ENCODE measurements around the gene SPOCK1.

The SPOCK1 gene

GRCh38 chr5:137478043-137478442, 21.1 kb downstream of the SPOCK1 start:
- no peak overlapping the region for H3K27ac ChIP-seq (ENCODE audit: low read depth, low read length)
- H3K9ac ChIP-seq (ENCODE audit: low read length in 5 of 5) = no peak overlapping the region
- no peaks in the 10 kb centered on the region for H3K4me1 ChIP-seq (ENCODE audit: control insufficient read depth in 5 of 5, insufficient read depth in 5 of 5, low read length in 5 of 5)
- H3K27me3 ChIP-seq (ENCODE audit: control insufficient read depth in 5 of 5, insufficient read depth in 4 of 5, low read length in 5 of 5) = no peaks in the 10 kb centered on the region
- no peaks in the 10 kb centered on the region for H3K9me3 ChIP-seq (ENCODE audit: control insufficient read depth in 5 of 5, low read length in 5 of 5)
- H3K4me3 ChIP-seq (ENCODE audit: low read depth in 1 of 5, low read length in 5 of 5) = no peak overlapping the region
- no peaks in the 10 kb centered on the region for H3K36me3 ChIP-seq (ENCODE audit: control insufficient read depth in 5 of 5, insufficient read depth in 5 of 5, low read length in 5 of 5)

GRCh38 chr5:137470921-137471220, 28.3 kb downstream of the SPOCK1 start:
- H3K27me3 ChIP-seq (ENCODE audit: control insufficient read depth in 5 of 5, insufficient read depth in 4 of 5, low read length in 5 of 5) = no peaks in the 10 kb centered on the region
- H3K36me3 ChIP-seq (ENCODE audit: control insufficient read depth in 5 of 5, insufficient read depth in 5 of 5, low read length in 5 of 5) = no peaks in the 10 kb centered on the region
- no peaks in the 10 kb centered on the region for H3K4me1 ChIP-seq (ENCODE audit: control insufficient read depth in 5 of 5, insufficient read depth in 5 of 5, low read length in 5 of 5)
- no peaks in the 10 kb centered on the region for H3K9me3 ChIP-seq (ENCODE audit: control insufficient read depth in 5 of 5, low read length in 5 of 5)
- H3K9ac ChIP-seq (ENCODE audit: low read length in 5 of 5) = no peak overlapping the region
- H3K4me3 ChIP-seq (ENCODE audit: low read depth in 1 of 5, low read length in 5 of 5) = no peak overlapping the region
- H3K27ac ChIP-seq (ENCODE audit: low read depth, low read length) = no peak overlapping the region

GRCh38 chr5:137470111-137470920, 28.8 kb downstream of the SPOCK1 start:
- Histone ChIP-seq H3K36me3 (ENCODE audit: control insufficient read depth in 5 of 5, insufficient read depth in 5 of 5, low read length in 5 of 5) (no peaks in the 10 kb centered on the region), H3K27me3 (ENCODE audit: control insufficient read depth in 5 of 5, insufficient read depth in 4 of 5, low read length in 5 of 5) (no peaks in the 10 kb centered on the region), H3K9ac (ENCODE audit: low read length in 5 of 5) (no peak overlapping the region), H3K4me1 (ENCODE audit: control insufficient read depth in 5 of 5, insufficient read depth in 5 of 5, low read length in 5 of 5) (no peaks in the 10 kb centered on the region), H3K27ac (ENCODE audit: low read depth, low read length) (no peak overlapping the region), H3K9me3 (ENCODE audit: control insufficient read depth in 5 of 5, low read length in 5 of 5) (no peaks in the 10 kb centered on the region), H3K4me3 (ENCODE audit: low read depth in 1 of 5, low read length in 5 of 5) (no peak overlapping the region)

GRCh38 chr5:137466889-137467288, 32.2 kb downstream of the SPOCK1 start:
- no peak overlapping the region for H3K4me3 ChIP-seq (ENCODE audit: low read depth in 1 of 5, low read length in 5 of 5)
- H3K9ac ChIP-seq (ENCODE audit: low read length in 5 of 5) = no peak overlapping the region
- no peaks in the 10 kb centered on the region for H3K27me3 ChIP-seq (ENCODE audit: control insufficient read depth in 5 of 5, insufficient read depth in 4 of 5, low read length in 5 of 5)
- no peaks in the 10 kb centered on the region for H3K4me1 ChIP-seq (ENCODE audit: control insufficient read depth in 5 of 5, insufficient read depth in 5 of 5, low read length in 5 of 5)
- no peaks in the 10 kb centered on the region for H3K9me3 ChIP-seq (ENCODE audit: control insufficient read depth in 5 of 5, low read length in 5 of 5)
- no peaks in the 10 kb centered on the region for H3K36me3 ChIP-seq (ENCODE audit: control insufficient read depth in 5 of 5, insufficient read depth in 5 of 5, low read length in 5 of 5)
- H3K27ac ChIP-seq (ENCODE audit: low read depth, low read length) = no peak overlapping the region

GRCh38 chr5:137465930-137466329, 33.2 kb downstream of the SPOCK1 start:
- no peaks in the 10 kb centered on the region for H3K27me3 ChIP-seq (ENCODE audit: control insufficient read depth in 5 of 5, insufficient read depth in 4 of 5, low read length in 5 of 5)
- no peaks in the 10 kb centered on the region for H3K4me1 ChIP-seq (ENCODE audit: control insufficient read depth in 5 of 5, insufficient read depth in 5 of 5, low read length in 5 of 5)
- H3K9me3 ChIP-seq (ENCODE audit: control insufficient read depth in 5 of 5, low read length in 5 of 5) = no peaks in the 10 kb centered on the region
- H3K27ac ChIP-seq (ENCODE audit: low read depth, low read length) = no peak overlapping the region
- no peak overlapping the region for H3K9ac ChIP-seq (ENCODE audit: low read length in 5 of 5)
- no peak overlapping the region for H3K4me3 ChIP-seq (ENCODE audit: low read depth in 1 of 5, low read length in 5 of 5)
- H3K36me3 ChIP-seq (ENCODE audit: control insufficient read depth in 5 of 5, insufficient read depth in 5 of 5, low read length in 5 of 5) = no peaks in the 10 kb centered on the region

GRCh38 chr5:137462816-137463520, 36.2 kb downstream of the SPOCK1 start:
- Histone ChIP-seq H3K4me1 (ENCODE audit: control insufficient read depth in 5 of 5, insufficient read depth in 5 of 5, low read length in 5 of 5) (no peaks in the 10 kb centered on the region), H3K27me3 (ENCODE audit: control insufficient read depth in 5 of 5, insufficient read depth in 4 of 5, low read length in 5 of 5) (no peaks in the 10 kb centered on the region), H3K4me3 (ENCODE audit: low read depth in 1 of 5, low read length in 5 of 5) (no peak overlapping the region), H3K9me3 (ENCODE audit: control insufficient read depth in 5 of 5, low read length in 5 of 5) (no peaks in the 10 kb centered on the region), H3K9ac (ENCODE audit: low read length in 5 of 5) (no peak overlapping the region), H3K27ac (ENCODE audit: low read depth, low read length) (no peak overlapping the region), H3K36me3 (ENCODE audit: control insufficient read depth in 5 of 5, insufficient read depth in 5 of 5, low read length in 5 of 5) (no peaks in the 10 kb centered on the region)

- no peaks in the 10 kb centered on the region for H3K9me3 ChIP-seq (ENCODE audit: control insufficient read depth in 5 of 5, low read length in 5 of 5)
- H3K27me3 ChIP-seq (ENCODE audit: control insufficient read depth in 5 of 5, insufficient read depth in 4 of 5, low read length in 5 of 5) = no peaks in the 10 kb centered on the region
- no peaks in the 10 kb centered on the region for H3K4me1 ChIP-seq (ENCODE audit: control insufficient read depth in 5 of 5, insufficient read depth in 5 of 5, low read length in 5 of 5)
- H3K36me3 ChIP-seq (ENCODE audit: control insufficient read depth in 5 of 5, insufficient read depth in 5 of 5, low read length in 5 of 5) = no peaks in the 10 kb centered on the region
- H3K9ac ChIP-seq (ENCODE audit: low read length in 5 of 5) = no peak overlapping the region
- H3K27ac ChIP-seq (ENCODE audit: low read depth, low read length) = no peak overlapping the region
- H3K4me3 ChIP-seq (ENCODE audit: low read depth in 1 of 5, low read length in 5 of 5) = no peak overlapping the region
Observed at GRCh38 chr5:137462265-137462590, 36.9 kb downstream of the SPOCK1 start.

GRCh38 chr5:137461391-137462264, 37.5 kb downstream of the SPOCK1 start:
- no peaks in the 10 kb centered on the region for H3K36me3 ChIP-seq (ENCODE audit: control insufficient read depth in 5 of 5, insufficient read depth in 5 of 5, low read length in 5 of 5)
- no peak overlapping the region for H3K4me3 ChIP-seq (ENCODE audit: low read depth in 1 of 5, low read length in 5 of 5)
- no peak overlapping the region for H3K9ac ChIP-seq (ENCODE audit: low read length in 5 of 5)
- H3K9me3 ChIP-seq (ENCODE audit: control insufficient read depth in 5 of 5, low read length in 5 of 5) = no peaks in the 10 kb centered on the region
- H3K27ac ChIP-seq (ENCODE audit: low read depth, low read length) = no peak overlapping the region
- no peaks in the 10 kb centered on the region for H3K4me1 ChIP-seq (ENCODE audit: control insufficient read depth in 5 of 5, insufficient read depth in 5 of 5, low read length in 5 of 5)
- H3K27me3 ChIP-seq (ENCODE audit: control insufficient read depth in 5 of 5, insufficient read depth in 4 of 5, low read length in 5 of 5) = no peaks in the 10 kb centered on the region

- Histone ChIP-seq H3K27me3 (ENCODE audit: control insufficient read depth in 5 of 5, insufficient read depth in 4 of 5, low read length in 5 of 5) (no peaks in the 10 kb centered on the region), H3K4me1 (ENCODE audit: control insufficient read depth in 5 of 5, insufficient read depth in 5 of 5, low read length in 5 of 5) (no peaks in the 10 kb centered on the region), H3K4me3 (ENCODE audit: low read depth in 1 of 5, low read length in 5 of 5) (no peak overlapping the region), H3K9me3 (ENCODE audit: control insufficient read depth in 5 of 5, low read length in 5 of 5) (no peaks in the 10 kb centered on the region), H3K27ac (ENCODE audit: low read depth, low read length) (no peak overlapping the region), H3K9ac (ENCODE audit: low read length in 5 of 5) (no peak overlapping the region), H3K36me3 (ENCODE audit: control insufficient read depth in 5 of 5, insufficient read depth in 5 of 5, low read length in 5 of 5) (no peaks in the 10 kb centered on the region)
Observed at GRCh38 chr5:137454671-137455070, 44.5 kb downstream of the SPOCK1 start.

GRCh38 chr5:137453483-137454080, 45.5 kb downstream of the SPOCK1 start:
- H3K27ac ChIP-seq (ENCODE audit: low read depth, low read length) = no peak overlapping the region

More at GRCh38 chr5:137453483-137454080, 45.5 kb downstream of the SPOCK1 start:
- no peaks in the 10 kb centered on the region for H3K27me3 ChIP-seq (ENCODE audit: control insufficient read depth in 5 of 5, insufficient read depth in 4 of 5, low read length in 5 of 5)
- no peak overlapping the region for H3K4me3 ChIP-seq (ENCODE audit: low read depth in 1 of 5, low read length in 5 of 5)
- no peaks in the 10 kb centered on the region for H3K9me3 ChIP-seq (ENCODE audit: control insufficient read depth in 5 of 5, low read length in 5 of 5)
- no peak overlapping the region for H3K9ac ChIP-seq (ENCODE audit: low read length in 5 of 5)
- H3K4me1 ChIP-seq (ENCODE audit: control insufficient read depth in 5 of 5, insufficient read depth in 5 of 5, low read length in 5 of 5) = no peaks in the 10 kb centered on the region
- H3K36me3 ChIP-seq (ENCODE audit: control insufficient read depth in 5 of 5, insufficient read depth in 5 of 5, low read length in 5 of 5) = no peaks in the 10 kb centered on the region
